ENCODE results near the gene COL11A1. TPM values are rescaled to one million over a fixed set of nuclear protein-coding genes. Genes with fewer than 3 reads are reported as not detected.

COL11A1 gene
- total RNA-seq, 1 experiment from 2014 or later: 0.05 TPM

GRCh38 chr1:102858695-102859094 lies 249.6 kb downstream of the COL11A1 start:
- TF ChIP-seq, protein P1, sequence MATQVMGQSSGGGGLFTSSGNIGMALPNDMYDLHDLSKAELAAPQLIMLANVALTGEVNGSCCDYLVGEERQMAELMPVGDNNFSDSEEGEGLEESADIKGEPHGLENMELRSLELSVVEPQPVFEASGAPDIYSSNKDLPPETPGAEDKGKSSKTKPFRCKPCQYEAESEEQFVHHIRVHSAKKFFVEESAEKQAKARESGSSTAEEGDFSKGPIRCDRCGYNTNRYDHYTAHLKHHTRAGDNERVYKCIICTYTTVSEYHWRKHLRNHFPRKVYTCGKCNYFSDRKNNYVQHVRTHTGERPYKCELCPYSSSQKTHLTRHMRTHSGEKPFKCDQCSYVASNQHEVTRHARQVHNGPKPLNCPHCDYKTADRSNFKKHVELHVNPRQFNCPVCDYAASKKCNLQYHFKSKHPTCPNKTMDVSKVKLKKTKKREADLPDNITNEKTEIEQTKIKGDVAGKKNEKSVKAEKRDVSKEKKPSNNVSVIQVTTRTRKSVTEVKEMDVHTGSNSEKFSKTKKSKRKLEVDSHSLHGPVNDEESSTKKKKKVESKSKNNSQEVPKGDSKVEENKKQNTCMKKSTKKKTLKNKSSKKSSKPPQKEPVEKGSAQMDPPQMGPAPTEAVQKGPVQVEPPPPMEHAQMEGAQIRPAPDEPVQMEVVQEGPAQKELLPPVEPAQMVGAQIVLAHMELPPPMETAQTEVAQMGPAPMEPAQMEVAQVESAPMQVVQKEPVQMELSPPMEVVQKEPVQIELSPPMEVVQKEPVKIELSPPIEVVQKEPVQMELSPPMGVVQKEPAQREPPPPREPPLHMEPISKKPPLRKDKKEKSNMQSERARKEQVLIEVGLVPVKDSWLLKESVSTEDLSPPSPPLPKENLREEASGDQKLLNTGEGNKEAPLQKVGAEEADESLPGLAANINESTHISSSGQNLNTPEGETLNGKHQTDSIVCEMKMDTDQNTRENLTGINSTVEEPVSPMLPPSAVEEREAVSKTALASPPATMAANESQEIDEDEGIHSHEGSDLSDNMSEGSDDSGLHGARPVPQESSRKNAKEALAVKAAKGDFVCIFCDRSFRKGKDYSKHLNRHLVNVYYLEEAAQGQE (IDR thresholded peaks at IDR 0.05; ENCODE audit: low read depth): no peak
- no peak for TF ChIP-seq CTCF (IDR thresholded peaks at IDR 0.05 in 2 of 3, conservative IDR thresholded peaks at IDR 0.05 in 1 of 3; ENCODE audit: borderline replicate concordance in 1 of 3, insufficient read depth in 1 of 3, low read depth in 2 of 3, low read length in 2 of 3)
- TF ChIP-seq SRF (IDR thresholded peaks at IDR 0.05; ENCODE audit: low read depth): no peak
- TF ChIP-seq SIN3A (IDR thresholded peaks at IDR 0.05; ENCODE audit: low read depth): no peak
- TF ChIP-seq JUND (IDR thresholded peaks at IDR 0.05): no peak
- TF ChIP-seq TCF7L2 (IDR thresholded peaks at IDR 0.05; ENCODE audit: borderline replicate concordance, extremely low read depth, insufficient read depth, insufficient read length): no peak
- TF ChIP-seq, protein P2, sequence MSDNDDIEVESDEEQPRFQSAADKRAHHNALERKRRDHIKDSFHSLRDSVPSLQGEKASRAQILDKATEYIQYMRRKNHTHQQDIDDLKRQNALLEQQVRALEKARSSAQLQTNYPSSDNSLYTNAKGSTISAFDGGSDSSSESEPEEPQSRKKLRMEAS (IDR thresholded peaks at IDR 0.05): no peak
- TF ChIP-seq YY1 (IDR thresholded peaks at IDR 0.05; ENCODE audit: extremely low read depth, insufficient replicate concordance, low read depth, low read length): no peak
- TF ChIP-seq CEBPB (IDR thresholded peaks at IDR 0.05; ENCODE audit: low read depth): no peak
- no peak for TF ChIP-seq EZH2phosphoT487 (IDR thresholded peaks at IDR 0.05; ENCODE audit: borderline replicate concordance)
- TF ChIP-seq, protein P3, sequence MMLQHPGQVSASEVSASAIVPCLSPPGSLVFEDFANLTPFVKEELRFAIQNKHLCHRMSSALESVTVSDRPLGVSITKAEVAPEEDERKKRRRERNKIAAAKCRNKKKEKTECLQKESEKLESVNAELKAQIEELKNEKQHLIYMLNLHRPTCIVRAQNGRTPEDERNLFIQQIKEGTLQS (IDR thresholded peaks at IDR 0.05): no peak
- no peak for TF ChIP-seq EZH2 (IDR thresholded peaks at IDR 0.05)
- TF ChIP-seq SP1 (IDR thresholded peaks at IDR 0.05; ENCODE audit: low read depth): no peak
- no peak for TF ChIP-seq ZFX (IDR thresholded peaks at IDR 0.05)
- Histone ChIP-seq H3K9ac (ENCODE audit: low read length) (no peak overlapping the region), H3K9me2 (ENCODE audit: insufficient read depth) (no peaks in the 10 kb centered on the region), H3K9me3 (ENCODE audit: control insufficient read depth in 1 of 2, insufficient read depth in 1 of 2, low read depth in 1 of 2, low read length in 2 of 2) (no peaks in the 10 kb centered on the region), H3K27ac (ENCODE audit: low read depth, low read length) (no peak overlapping the region), H4K20me1 (ENCODE audit: insufficient read depth) (no peaks in the 10 kb centered on the region), H3K79me2 (ENCODE audit: insufficient read depth, low read length) (no peaks in the 10 kb centered on the region), H3K4me3 (replicated peaks in 1 of 2; ENCODE audit: low read depth in 1 of 2, low read length in 2 of 2) (no peak overlapping the region), H3K36me3 (ENCODE audit: control insufficient read depth in 1 of 2, insufficient read depth in 2 of 2, low read length in 2 of 2) (no peaks in the 10 kb centered on the region), H2AFZ (ENCODE audit: low read depth, low read length, poor library complexity, severe bottlenecking) (no peak overlapping the region), H3K4me1 (ENCODE audit: control insufficient read depth in 1 of 2, insufficient read depth in 2 of 2, low read length in 2 of 2) (no peaks in the 10 kb centered on the region), H3K4me2 (ENCODE audit: low read length) (no peak overlapping the region), H3K27me3 (ENCODE audit: insufficient read depth, low read length) (no peaks in the 10 kb centered on the region)
- intact Hi-C loops (cut with micrococcal nuclease): no loop called here
- ATAC-seq (no peak), DNase-seq (ENCODE audit: low read depth, low spot score) (no peak)
- ChIA-PET RAD21 (ENCODE audit: low non-redundant PET in 1 of 2, low total read pairs in 2 of 2, uncharacterized antibody in 2 of 2, unreplicated experiment in 2 of 2) (no interaction called here), CTCF (no interaction called here), POLR2A (no interaction called here)
- no TSS peak for BruUV-seq (replicated peaks)
